ENCODE data around the gene TMEM170A.
"Not testable (repeated sequence)": the region's sequence is repeated elsewhere in the genome, so short reads cannot be mapped to it uniquely, and the experiment has no call there.

Gene TMEM170A

DNA sequence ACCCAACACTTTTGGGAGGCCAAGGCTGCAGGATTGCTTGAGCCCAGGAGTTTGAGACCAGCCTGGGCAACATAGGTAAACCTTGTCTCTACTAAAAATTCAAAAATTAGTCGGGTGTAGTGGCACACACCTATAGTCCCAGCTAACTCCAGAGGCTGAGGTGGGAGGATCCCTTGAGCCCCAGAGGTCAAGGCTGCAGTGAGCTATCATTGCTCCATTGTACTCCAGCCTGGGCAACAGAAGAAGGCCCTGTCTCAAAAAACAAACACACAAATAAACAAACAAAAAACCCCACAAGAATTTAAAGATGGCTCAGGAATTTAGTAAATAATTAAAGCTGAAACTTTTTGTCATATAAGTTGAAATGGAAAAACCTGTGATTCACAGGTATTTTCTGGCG lies 2.3 kb upstream of the TMEM170A start:
- TF ChIP-seq, protein P1, sequence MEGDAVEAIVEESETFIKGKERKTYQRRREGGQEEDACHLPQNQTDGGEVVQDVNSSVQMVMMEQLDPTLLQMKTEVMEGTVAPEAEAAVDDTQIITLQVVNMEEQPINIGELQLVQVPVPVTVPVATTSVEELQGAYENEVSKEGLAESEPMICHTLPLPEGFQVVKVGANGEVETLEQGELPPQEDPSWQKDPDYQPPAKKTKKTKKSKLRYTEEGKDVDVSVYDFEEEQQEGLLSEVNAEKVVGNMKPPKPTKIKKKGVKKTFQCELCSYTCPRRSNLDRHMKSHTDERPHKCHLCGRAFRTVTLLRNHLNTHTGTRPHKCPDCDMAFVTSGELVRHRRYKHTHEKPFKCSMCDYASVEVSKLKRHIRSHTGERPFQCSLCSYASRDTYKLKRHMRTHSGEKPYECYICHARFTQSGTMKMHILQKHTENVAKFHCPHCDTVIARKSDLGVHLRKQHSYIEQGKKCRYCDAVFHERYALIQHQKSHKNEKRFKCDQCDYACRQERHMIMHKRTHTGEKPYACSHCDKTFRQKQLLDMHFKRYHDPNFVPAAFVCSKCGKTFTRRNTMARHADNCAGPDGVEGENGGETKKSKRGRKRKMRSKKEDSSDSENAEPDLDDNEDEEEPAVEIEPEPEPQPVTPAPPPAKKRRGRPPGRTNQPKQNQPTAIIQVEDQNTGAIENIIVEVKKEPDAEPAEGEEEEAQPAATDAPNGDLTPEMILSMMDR (IDR thresholded peaks at IDR 0.05; ENCODE audit: low read depth, low read length) = no peak

DNA sequence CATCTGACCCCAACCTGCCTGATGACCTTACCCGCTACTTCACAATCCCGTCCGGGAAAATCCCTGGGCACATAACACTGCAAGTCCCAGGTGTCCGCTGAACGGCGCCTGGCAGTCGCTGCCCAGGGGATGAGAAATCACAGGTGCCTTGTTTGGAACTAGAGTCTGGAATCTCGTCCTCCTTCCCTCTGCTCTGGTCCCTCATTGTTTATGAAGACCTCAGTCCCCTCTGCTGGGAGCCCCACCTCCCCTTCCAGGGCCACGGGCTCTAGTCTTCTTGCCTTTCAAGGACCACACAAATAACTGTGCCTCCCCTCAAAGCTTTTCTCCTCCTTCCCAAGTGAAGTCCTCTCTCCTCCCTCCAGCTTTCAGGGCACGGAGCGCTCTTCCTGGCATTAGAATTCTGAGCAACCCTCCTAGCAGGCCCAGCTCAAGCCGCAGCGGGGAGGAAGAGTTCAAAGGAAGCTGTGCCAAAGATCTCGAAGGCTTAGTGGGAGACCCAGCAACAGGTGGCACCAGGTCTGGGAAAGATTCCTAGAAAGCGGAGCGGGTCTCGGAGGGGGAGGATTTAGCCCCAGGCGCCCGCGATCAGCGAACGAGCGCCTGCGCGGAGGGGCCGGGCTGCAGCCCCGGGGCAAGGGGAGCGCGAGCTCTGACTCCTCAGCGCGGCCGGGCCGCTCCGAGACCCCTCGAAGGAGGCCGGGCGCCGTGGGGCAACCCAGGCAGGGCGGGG lies 934 bp downstream of the TMEM170A start:
- DNase-seq (ENCODE audit: extremely low read depth, low read depth) = not testable (repeated sequence)

More for the DNA sequence above, 2.3 kb upstream of the TMEM170A start:
- no peak for DNase-seq (ENCODE audit: extremely low read depth, low read depth)

DNA sequence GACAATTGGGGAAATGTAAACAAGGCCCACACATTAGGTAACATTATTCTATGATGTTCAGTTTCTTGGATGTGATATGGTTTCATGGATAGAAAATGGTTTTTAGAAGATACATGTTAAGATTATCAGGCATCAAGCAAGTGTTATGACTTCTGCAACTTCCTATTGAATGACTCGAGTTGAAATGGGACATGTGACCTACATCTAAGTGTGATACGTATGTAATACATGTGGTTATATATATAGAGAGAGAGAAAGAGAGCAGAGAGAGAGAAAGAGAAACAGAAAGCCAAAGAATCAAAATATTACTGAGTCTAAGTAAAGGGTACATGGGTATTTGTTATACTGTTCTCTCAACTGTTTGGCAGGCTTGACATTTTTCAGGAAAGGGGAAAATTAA lies 1.7 kb downstream of the TMEM170A start:
- DNase-seq (ENCODE audit: extremely low read depth, low read depth) = no peak
- TF ChIP-seq, protein P1 (IDR thresholded peaks at IDR 0.05; ENCODE audit: low read depth, low read length) = no peak

DNA sequence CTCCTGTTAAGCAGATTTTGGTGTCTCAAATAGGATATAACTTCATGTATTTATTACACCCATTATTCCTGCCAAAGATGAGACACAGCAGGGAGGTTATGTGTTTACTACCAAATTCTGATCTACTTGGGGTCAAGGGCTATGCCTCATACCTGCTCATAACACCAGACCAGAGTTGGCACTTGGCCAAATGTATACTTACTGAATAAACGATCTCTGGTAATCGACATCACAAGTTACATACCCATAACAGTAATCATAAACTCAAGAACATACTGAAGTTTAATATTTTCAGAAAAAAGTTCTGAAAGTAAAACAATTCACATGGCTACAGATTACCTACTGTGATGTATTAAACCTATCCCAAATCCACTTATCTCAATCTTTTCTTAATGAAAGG lies 2.9 kb downstream of the TMEM170A start:
- no peak for DNase-seq (ENCODE audit: extremely low read depth, low read depth)
- TF ChIP-seq, protein P1 (IDR thresholded peaks at IDR 0.05; ENCODE audit: low read depth, low read length) = no peak

DNA sequence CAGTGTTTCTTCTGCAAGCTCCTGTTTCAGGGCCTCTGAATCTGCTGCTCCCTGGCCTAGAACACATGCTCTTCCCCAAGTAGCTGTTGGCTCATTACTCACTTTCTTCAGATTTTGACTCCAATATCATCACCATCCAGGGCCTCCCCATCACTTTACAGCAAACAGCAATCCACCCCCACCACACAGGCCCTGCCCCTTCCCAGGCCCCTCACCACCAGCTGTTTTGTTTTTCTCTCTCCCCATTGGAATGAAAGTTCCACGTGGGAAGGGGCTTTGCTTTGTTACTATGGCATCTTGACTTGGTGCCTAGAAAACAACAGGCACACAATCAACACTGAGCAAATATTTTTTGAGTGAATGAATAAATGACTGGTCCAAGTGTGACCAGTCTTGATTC lies 4.0 kb downstream of the TMEM170A start:
- no peak for DNase-seq (ENCODE audit: extremely low read depth, low read depth)

DNA sequence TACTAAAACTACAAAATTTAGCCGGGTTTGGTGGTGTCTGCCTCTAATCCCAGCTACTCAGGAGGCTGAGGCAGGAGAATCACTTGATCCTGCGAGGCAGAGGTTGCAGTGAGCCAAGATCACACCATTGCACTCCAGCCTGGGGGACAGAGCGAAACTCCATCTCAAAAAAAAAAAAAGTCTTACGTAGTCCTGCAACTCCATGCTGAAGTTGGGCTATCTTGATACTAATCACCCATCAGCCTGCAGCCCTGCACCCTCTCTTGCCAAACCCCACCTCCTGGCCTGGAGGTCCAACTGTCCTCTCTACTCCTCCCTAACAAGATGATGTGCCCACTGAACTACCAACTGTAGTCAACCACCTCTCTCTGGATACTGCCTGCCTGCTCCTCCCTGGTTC lies 4.8 kb downstream of the TMEM170A start:
- DNase-seq (ENCODE audit: extremely low read depth, low read depth) = no peak
- TF ChIP-seq, protein P1 (IDR thresholded peaks at IDR 0.05; ENCODE audit: low read depth, low read length) = no peak

More for the DNA sequence above, 4.0 kb downstream of the TMEM170A start:
- TF ChIP-seq, protein P1 (IDR thresholded peaks at IDR 0.05; ENCODE audit: low read depth, low read length) = no peak

DNA sequence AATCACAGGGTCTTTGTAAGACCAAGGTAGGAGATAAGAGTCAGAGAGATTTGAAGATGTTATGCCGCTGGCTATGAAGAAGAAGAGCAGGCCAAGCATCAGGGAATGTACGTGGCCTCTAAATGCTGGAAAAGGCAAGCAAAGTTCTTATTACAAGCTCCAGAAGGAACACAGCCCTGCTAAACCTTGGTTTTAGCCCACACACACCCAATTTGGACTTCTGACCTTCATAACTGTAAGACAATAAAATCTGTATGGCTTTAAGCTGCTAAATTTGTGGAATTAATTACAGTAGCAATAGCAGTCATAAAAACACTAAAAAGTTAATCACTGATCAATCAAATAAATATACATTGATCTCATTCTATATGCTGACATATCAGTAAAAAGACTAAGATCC lies 6.0 kb downstream of the TMEM170A start:
- TF ChIP-seq, protein P1 (IDR thresholded peaks at IDR 0.05; ENCODE audit: low read depth, low read length) = no peak
- no peak for DNase-seq (ENCODE audit: extremely low read depth, low read depth)

DNA sequence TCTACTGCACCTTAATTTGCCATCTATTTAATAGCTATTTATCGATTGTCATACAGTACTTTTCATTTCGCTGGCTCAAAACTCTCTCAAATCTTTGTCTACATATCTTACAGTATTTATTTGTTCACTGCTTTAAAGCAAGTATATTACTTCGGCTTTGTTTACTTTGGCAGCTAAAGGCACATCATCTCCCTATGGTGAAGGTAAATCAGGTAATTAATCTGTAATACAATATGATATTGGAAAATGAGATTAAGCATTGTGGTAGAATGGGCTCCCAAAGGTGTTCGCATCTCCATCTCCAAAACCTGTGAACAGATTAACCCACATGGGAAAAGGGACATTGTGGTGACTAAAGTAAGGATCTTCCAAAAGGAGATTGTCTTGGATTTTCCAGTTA lies 6.5 kb downstream of the TMEM170A start:
- TF ChIP-seq, protein P1 (IDR thresholded peaks at IDR 0.05; ENCODE audit: low read depth, low read length) = no peak
- no peak for DNase-seq (ENCODE audit: extremely low read depth, low read depth)
